Measurements from ENCODE around the gene TACC2. TPM values are rescaled to one million over a fixed set of nuclear protein-coding genes. Genes with fewer than 3 reads are reported as not detected.
A peak's percentile ranks its signal among the peaks of the same experiment; 100 is the strongest.
"Not testable (repeated sequence)": the region's sequence is repeated elsewhere in the genome, so short reads cannot be mapped to it uniquely, and the experiment has no call there.

TACC2 gene
- total RNA-seq, 4 donors from 2014 or later: 63.1 to 102 (median 74.9) TPM

DNA sequence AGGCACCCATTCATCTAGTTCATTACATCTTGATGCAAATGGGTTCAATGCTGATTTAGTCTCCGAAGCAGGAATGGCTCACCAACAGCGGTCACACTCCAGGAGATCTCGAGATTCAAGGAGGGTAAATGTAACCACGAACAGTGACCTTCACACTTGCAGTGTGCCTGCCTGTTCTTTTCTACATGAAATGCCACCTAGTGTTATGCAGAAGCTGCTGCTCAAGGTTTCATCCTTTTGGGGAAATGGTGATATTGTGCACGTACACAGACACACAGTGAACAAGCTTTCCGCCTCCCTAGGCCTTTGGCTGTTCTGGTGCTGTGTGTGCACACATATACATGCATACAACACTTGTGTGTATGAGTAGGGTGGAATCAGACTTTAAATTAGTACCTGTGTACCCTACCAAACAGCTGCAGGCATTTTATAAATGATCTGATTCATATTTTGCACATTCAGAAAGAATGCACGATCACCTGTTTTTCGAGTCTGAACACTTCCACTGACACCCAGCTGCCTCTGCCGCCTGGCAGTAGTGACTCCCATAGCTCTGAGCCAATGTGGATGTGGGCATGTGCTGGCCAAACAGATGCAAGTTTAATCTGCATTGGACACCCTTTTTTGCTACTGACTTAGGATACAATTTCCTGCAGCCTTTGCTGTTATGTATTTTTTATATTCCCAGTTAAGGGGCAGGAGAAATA lies 100.5 kb downstream of the TACC2 start:
- H3K9me3 ChIP-seq: no peaks in the 10 kb centered on the region
- H3K27me3 ChIP-seq: no peaks in the 10 kb centered on the region
- no peak overlapping the region for H3K27ac ChIP-seq
- WGBS, 2 donors (ENCODE audit: low coverage in 1 of 2): 74 to 82% methylated on average over 7 to 9 of the region's 9 CpGs
- H3K4me3 ChIP-seq: no peak overlapping the region
- peaks cover 0 to 11% (median 0%) of the 10 kb centered on the region in 3 donors for H3K4me1 ChIP-seq
- ATAC-seq: no peak
- TF ChIP-seq EP300 (IDR thresholded peaks at IDR 0.05): no peak
- no peak for TF ChIP-seq POLR2A (IDR thresholded peaks at IDR 0.05)
- TF ChIP-seq POLR2AphosphoS5 (IDR thresholded peaks at IDR 0.05): no peak
- no peak for TF ChIP-seq CTCF (IDR thresholded peaks at IDR 0.05)
- H3K36me3 ChIP-seq: peaks cover 0 to 75% of the 10 kb centered on the region in 2 donors

- Histone ChIP-seq H3K4me3 (no peak overlapping the region), H3K27ac (no peak overlapping the region), H3K27me3 (no peaks in the 10 kb centered on the region), H3K36me3 (peaks cover 0 to 55% of the 10 kb centered on the region in 2 donors), H3K9me3 (no peaks in the 10 kb centered on the region), H3K4me1 (peaks cover 0 to 2% (median 0%) of the 10 kb centered on the region in 3 donors)
- ATAC-seq: no peak
- TF ChIP-seq POLR2A (IDR thresholded peaks at IDR 0.05) (no peak), POLR2AphosphoS5 (IDR thresholded peaks at IDR 0.05) (no peak), EP300 (IDR thresholded peaks at IDR 0.05) (no peak), CTCF (IDR thresholded peaks at IDR 0.05) (no peak)
- 80 to 100% methylated on average over 3 of the region's 6 CpGs for WGBS, 2 donors (ENCODE audit: low coverage in 1 of 2)
These were observed 102.8 kb downstream of the TACC2 start for GRCh38 chr10:122091722-122092121.

DNA sequence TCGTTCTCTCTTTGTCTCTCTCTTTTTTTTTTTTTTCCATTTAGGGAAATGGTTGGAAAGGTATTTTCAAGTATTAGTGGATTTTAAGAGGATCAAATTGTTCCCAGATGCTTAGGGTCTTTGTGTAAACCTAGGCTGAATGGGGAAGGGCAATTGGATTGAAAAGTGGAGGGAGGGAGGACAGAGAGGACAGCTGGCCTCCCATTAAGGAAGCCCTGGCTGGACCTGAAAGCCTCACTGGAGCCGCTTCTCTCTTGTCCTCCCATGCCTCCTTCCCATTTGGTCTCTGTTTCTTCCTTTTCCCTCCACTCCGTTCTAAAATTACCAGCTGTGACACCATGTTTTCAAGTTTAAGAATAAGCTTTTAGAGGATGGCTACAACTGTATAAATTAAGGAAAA lies 104.1 kb downstream of the TACC2 start:
- no peaks in the 10 kb centered on the region for H3K9me3 ChIP-seq
- peaks cover 0 to 43% of the 10 kb centered on the region in 2 donors for H3K36me3 ChIP-seq

DNA sequence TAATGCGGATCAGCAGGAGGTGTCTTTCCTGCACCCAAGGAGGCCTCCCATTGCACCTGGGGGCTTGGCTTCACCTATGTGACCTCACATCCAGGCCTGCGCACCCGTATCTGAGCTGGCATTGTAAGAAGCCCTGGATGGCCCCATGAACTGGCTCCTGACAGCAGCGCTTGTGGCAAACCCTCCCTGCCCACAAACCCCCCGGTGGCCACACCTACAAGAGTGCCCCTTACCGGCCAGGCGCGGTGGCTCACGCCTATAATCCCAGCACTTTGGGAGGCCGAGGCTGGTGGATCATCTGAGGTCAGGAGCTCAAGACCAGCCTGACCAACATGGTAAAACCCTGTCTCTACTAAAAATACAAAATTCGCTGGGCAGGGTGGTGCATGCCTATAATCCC lies 107.2 kb downstream of the TACC2 start:
- peaks cover 0 to 17% of the 10 kb centered on the region in 2 donors for H3K36me3 ChIP-seq
- 70% methylated on average over 4 of the region's 11 CpGs; no CpG with 5 or more reads in 1 of the 2 donors for WGBS, 2 donors (ENCODE audit: low coverage in 1 of 2)

More for the DNA sequence above, 104.1 kb downstream of the TACC2 start:
- WGBS, 2 donors (ENCODE audit: low coverage in 1 of 2): 65 to 83% methylated on average over 3 of the region's 3 CpGs
- Histone ChIP-seq H3K4me3 (no peak overlapping the region), H3K27me3 (no peaks in the 10 kb centered on the region), H3K27ac (no peak overlapping the region), H3K4me1 (peaks cover 0 to 14% (median 0%) of the 10 kb centered on the region in 3 donors)
- TF ChIP-seq POLR2AphosphoS5 (IDR thresholded peaks at IDR 0.05): no peak
- no peak for TF ChIP-seq POLR2A (IDR thresholded peaks at IDR 0.05)
- TF ChIP-seq CTCF (IDR thresholded peaks at IDR 0.05): no peak
- no peak for TF ChIP-seq EP300 (IDR thresholded peaks at IDR 0.05)
- ATAC-seq: no peak

GRCh38 chr10:122096705-122097104 lies 107.7 kb downstream of the TACC2 start:
- WGBS, 2 donors (ENCODE audit: low coverage in 1 of 2): 54 to 83% methylated on average over 3 of the region's 3 CpGs
- no peak for TF ChIP-seq CTCF (IDR thresholded peaks at IDR 0.05)
- TF ChIP-seq EP300 (IDR thresholded peaks at IDR 0.05): no peak
- no peak for TF ChIP-seq POLR2A (IDR thresholded peaks at IDR 0.05)
- TF ChIP-seq POLR2AphosphoS5 (IDR thresholded peaks at IDR 0.05): no peak
- Histone ChIP-seq H3K9me3 (no peaks in the 10 kb centered on the region), H3K4me3 (no peak overlapping the region), H3K4me1 (peaks cover 0 to 30% (median 3%) of the 10 kb centered on the region in 3 donors), H3K27me3 (no peaks in the 10 kb centered on the region), H3K27ac (peak overlapping the region in 1 of 4 donors; percentile 63), H3K36me3 (peaks cover 0 to 11% of the 10 kb centered on the region in 2 donors)
- ATAC-seq: peak; percentile 13

More for the DNA sequence above, 107.2 kb downstream of the TACC2 start:
- H3K9me3 ChIP-seq, H3K4me3 ChIP-seq, H3K27me3 ChIP-seq, ATAC-seq: not testable (repeated sequence)
- Histone ChIP-seq H3K4me1 (peaks cover 0 to 30% (median 3%) of the 10 kb centered on the region in 3 donors), H3K27ac (peak overlapping the region in 1 of 4 donors; percentile 63)

Measured in gastroesophageal sphincter (tissue), 4 donors.